Measurements from ENCODE around the gene COMMD2.
A peak's percentile ranks its signal among the peaks of the same experiment; 100 is the strongest.

Gene COMMD2

DNA sequence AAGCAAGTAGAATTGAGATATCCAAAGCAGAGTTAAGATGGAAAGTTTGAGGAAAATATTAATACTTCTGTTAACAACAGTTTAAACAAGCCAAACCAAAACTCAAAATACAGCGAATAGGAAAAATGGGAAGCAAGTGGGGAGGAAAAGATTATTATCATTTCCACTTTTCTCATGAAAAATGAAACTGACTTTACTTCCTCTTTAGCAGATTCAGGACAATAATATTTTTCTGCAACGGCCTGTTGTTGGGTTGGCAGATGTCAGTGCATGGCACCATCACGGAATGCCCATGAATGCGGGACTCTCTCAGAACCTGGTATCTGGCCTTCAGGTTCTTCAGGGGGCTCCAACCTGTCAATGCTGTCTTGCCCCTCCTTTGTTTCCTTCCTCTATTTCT lies 28.9 kb upstream of the COMMD2 start:
- H3K36me3 ChIP-seq, result no peaks in the 10 kb centered on the region
- H3K4me3 ChIP-seq (ENCODE audit: low read depth, low read length), result no peak overlapping the region
- no peaks in the 10 kb centered on the region for H3K4me1 ChIP-seq
- DNase-seq, result no peak
- no peaks in the 10 kb centered on the region for H3K27me3 ChIP-seq
- no peaks in the 10 kb centered on the region for H3K9me3 ChIP-seq
- TF ChIP-seq, protein P1, sequence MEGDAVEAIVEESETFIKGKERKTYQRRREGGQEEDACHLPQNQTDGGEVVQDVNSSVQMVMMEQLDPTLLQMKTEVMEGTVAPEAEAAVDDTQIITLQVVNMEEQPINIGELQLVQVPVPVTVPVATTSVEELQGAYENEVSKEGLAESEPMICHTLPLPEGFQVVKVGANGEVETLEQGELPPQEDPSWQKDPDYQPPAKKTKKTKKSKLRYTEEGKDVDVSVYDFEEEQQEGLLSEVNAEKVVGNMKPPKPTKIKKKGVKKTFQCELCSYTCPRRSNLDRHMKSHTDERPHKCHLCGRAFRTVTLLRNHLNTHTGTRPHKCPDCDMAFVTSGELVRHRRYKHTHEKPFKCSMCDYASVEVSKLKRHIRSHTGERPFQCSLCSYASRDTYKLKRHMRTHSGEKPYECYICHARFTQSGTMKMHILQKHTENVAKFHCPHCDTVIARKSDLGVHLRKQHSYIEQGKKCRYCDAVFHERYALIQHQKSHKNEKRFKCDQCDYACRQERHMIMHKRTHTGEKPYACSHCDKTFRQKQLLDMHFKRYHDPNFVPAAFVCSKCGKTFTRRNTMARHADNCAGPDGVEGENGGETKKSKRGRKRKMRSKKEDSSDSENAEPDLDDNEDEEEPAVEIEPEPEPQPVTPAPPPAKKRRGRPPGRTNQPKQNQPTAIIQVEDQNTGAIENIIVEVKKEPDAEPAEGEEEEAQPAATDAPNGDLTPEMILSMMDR (IDR thresholded peaks at IDR 0.05; ENCODE audit: low read depth, low read length), result no peak

DNA sequence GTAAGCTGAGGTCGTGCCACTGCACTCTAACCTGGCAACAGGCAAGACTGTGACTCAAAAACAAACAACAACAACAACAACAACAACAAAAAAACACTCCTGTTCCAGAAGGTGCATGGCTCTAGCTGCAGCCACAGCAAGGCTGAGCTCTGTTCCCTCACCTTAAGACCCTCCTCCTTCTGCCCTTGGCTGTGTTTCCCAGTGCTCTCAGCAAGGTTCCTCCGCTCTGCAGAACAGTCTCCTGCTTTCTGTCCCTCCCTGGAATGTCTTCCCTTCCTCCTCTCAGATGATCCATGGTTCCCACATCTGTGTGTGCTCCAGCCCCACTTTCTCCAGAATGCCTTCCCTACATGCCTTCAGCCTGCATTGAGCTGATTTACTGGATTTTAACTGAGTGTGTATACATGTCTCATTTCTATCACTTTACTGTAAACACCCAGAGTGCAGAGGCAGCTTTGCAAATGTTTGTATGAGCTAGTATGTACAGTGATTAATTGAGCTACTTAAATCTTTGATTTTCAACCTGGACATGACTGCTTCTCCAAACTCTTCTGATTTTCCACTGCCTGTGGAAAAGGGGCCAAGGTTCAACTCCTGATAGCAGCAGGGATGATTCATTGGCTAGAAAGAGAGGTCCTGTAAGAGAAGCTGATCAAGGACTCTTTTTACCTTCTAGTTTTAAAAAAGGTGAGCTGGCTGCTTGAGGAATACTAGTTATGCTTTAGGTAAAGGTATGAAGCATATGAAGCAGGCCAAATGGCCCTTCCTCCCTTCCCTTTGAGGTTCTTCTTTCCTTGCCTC lies 25.3 kb upstream of the COMMD2 start:
- Histone ChIP-seq H3K4me1 (no peaks in the 10 kb centered on the region), H3K36me3 (no peaks in the 10 kb centered on the region), H3K9me3 (no peaks in the 10 kb centered on the region), H3K27me3 (no peaks in the 10 kb centered on the region), H3K4me3 (ENCODE audit: low read depth, low read length) (no peak overlapping the region)
- DNase-seq, result no peak
- TF ChIP-seq, protein P1 (IDR thresholded peaks at IDR 0.05; ENCODE audit: low read depth, low read length), result no peak

DNA sequence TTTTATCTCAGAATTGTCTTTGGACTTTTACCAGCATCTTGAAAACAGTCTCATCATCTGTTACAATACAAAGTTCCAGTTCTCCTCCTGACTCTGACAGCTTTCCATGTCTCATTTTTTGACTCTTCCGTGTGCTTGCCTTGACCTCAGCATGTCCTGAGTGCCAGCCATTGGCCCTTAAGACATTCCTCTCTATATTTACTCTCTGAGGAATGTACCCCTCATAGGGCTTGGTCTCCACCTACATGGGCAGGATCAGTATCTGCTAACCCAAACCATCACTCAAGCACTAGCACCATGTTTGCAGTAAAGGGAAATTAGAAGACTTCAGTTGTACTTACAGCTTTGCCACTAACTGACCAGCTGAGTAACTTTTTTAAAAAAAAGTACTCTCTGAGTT lies 23.9 kb upstream of the COMMD2 start:
- H3K36me3 ChIP-seq, result no peaks in the 10 kb centered on the region

DNA sequence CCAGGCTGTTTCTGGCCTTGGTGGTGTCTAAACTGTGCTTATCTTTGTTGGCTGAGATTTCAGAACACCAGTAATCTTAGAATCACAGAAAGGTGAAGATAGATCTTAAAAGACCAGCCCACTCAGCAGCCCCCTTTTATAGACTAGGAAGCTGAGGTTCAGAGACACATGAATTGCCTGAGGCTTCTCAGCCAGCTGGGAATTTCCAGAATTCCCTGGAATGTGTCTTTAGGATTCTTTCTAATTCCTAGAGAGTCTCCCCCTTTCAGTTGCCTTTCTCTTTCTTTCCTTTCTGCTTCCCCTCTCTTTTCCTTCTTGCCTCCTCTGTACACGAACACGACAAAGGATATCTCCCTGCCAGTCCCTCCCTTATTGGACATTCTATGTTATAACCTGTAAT lies 20.6 kb upstream of the COMMD2 start:
- H3K4me1 ChIP-seq, result no peaks in the 10 kb centered on the region
- peaks cover 4% of the 10 kb centered on the region; the same call in 1 of the 2 replicates for H3K27me3 ChIP-seq
- H3K9me3 ChIP-seq, result no peaks in the 10 kb centered on the region
- TF ChIP-seq, protein P1 (IDR thresholded peaks at IDR 0.05; ENCODE audit: low read depth, low read length), result no peak
- no peak overlapping the region for H3K4me3 ChIP-seq (ENCODE audit: low read depth, low read length)
- no peaks in the 10 kb centered on the region for H3K36me3 ChIP-seq
- no peak for DNase-seq

More for the DNA sequence above, 23.9 kb upstream of the COMMD2 start:
- H3K27me3 ChIP-seq, result no peaks in the 10 kb centered on the region
- H3K4me1 ChIP-seq, result no peaks in the 10 kb centered on the region
- DNase-seq, result no peak
- no peaks in the 10 kb centered on the region for H3K9me3 ChIP-seq
- TF ChIP-seq, protein P1 (IDR thresholded peaks at IDR 0.05; ENCODE audit: low read depth, low read length), result no peak
- no peak overlapping the region for H3K4me3 ChIP-seq (ENCODE audit: low read depth, low read length)

DNA sequence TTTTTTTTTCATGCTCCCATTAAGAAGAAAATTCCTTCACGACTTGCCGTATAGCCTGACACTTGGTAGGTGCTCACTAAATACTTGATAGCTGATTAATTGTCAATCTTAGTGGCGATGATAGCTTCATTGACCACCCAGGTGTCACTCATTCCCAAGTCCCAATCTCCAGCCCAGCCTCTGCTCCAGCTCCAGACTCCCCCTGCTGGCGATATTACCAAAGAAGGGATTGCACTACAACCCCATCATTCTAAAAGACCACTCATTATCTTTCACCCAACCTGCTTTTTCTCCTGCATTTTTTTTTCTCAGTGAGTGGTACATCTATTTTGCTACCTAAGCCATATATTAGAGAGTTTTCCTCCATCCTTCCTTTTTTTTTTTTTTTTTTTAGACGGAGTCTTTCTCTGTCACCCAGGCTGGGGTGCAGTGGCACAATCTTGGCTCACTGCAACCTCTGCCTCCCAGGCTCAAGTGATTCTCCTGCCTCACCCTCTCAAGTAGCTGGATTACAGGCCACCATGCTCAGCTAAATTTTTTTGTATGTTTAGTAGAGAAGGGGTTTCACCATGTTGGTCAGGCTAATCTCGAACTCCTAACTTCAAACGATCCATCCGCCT lies 19.5 kb upstream of the COMMD2 start:
- H3K27me3 ChIP-seq, result peaks cover 8% of the 10 kb centered on the region; the same call in 1 of the 2 replicates
- H3K9me3 ChIP-seq, result no peaks in the 10 kb centered on the region
- DNase-seq, result peak; percentile 75

More for the DNA sequence above, 19.5 kb upstream of the COMMD2 start:
- TF ChIP-seq, protein P1 (IDR thresholded peaks at IDR 0.05; ENCODE audit: low read depth, low read length), result peak; percentile 88
- no peak overlapping the region for H3K4me3 ChIP-seq (ENCODE audit: low read depth, low read length)
- no peaks in the 10 kb centered on the region for H3K36me3 ChIP-seq
- H3K4me1 ChIP-seq, result no peaks in the 10 kb centered on the region

Measured in BE2C (cell line).